ENCODE measurements around the gene BCL2L2.

Gene BCL2L2

DNA sequence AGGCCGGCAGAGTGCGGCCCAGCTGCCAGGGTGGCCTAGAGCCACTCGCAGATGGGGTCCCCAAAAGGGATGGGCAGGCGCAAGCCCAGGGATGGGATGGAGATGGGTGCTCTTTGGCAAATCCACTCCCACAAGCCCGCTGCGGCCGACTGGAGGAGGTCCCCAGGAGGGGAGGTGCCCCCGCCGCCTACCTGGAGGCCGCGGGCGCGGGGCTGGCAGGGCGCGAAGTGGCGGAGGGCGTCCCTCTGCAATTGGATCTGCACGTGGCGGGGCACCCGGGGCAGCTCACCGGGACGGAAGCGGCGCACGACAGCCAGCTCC lies 4.7 kb upstream of the BCL2L2 start:
- Histone ChIP-seq H3K9me3 (ENCODE audit: control insufficient read depth, low read length) (no peaks in the 10 kb centered on the region), H3K36me3 (ENCODE audit: control insufficient read depth, insufficient read depth, low read length) (no peaks in the 10 kb centered on the region), H3K4me3 (ENCODE audit: low read length) (peak overlapping the region; percentile 42), H3K9ac (ENCODE audit: low read length) (peak overlapping the region; percentile 83), H3K4me1 (ENCODE audit: control insufficient read depth, insufficient read depth, low read length) (peaks cover 30% of the 10 kb centered on the region), H3K27me3 (ENCODE audit: control insufficient read depth, insufficient read depth, low read length) (no peaks in the 10 kb centered on the region)

DNA sequence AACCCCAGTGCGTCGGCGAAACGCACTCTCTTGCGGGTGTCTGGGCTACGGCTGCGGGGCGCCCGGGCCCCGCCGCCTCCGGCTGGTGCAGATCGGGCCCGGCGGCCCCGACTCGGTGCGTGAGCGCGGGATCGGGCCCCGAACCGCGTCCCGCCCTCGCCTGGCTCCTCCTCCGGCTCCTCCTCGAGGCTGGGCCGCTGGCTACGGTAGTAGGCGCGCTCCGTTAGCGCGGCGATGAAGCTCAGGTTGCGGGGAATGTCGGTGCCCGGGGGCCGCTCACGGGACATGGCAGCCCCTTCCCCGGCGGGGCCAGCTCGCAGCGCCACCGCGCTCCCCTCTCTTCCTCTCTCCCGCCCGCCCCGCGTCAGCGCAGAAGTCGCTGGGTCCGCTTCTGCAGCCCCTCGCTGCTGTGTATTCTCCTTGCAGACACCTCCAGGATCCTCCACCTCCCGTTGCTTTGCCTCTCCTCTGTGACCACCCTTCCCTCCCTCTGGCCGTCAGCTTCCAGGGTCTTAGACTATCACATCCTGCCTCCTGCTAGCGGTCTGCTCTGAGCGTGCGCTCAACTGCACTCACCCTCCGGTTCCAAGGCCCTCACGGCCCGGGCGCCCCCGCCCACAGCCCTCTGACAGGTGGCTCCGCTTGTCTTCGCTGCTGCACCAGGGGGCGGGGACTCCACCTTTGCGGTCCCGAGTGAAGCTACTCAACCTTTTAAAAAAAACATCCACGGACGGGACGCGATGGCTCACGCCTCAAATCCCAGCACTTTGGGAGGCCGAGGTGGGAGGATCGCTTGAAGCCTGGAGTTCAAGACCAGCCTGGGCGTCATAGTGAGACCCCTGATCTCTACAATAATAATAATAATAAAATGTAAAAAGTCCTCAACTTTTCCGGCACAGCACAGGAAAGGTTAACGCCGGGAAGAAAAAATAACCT lies 4.1 kb upstream of the BCL2L2 start, which contains the start of gene PPP1R3E:
PPP1R3E (minus strand) TSS at position 570 of the 936 bp plus-strand sequence; CDS start at position 287, 283 bp downstream.
- H3K9ac ChIP-seq (ENCODE audit: low read length): peak within 1 kb of the TSS; percentile 83
- H3K4me1 ChIP-seq (ENCODE audit: control insufficient read depth, insufficient read depth, low read length): peaks cover 37% of the 10 kb centered on the region
- H3K36me3 ChIP-seq (ENCODE audit: control insufficient read depth, insufficient read depth, low read length): no peaks in the 10 kb centered on the region
- peak within 1 kb of the TSS; percentile 56 for H3K4me3 ChIP-seq (ENCODE audit: low read length)
- H3K9me3 ChIP-seq (ENCODE audit: control insufficient read depth, low read length): no peaks in the 10 kb centered on the region
- H3K27me3 ChIP-seq (ENCODE audit: control insufficient read depth, insufficient read depth, low read length): no peaks in the 10 kb centered on the region

DNA sequence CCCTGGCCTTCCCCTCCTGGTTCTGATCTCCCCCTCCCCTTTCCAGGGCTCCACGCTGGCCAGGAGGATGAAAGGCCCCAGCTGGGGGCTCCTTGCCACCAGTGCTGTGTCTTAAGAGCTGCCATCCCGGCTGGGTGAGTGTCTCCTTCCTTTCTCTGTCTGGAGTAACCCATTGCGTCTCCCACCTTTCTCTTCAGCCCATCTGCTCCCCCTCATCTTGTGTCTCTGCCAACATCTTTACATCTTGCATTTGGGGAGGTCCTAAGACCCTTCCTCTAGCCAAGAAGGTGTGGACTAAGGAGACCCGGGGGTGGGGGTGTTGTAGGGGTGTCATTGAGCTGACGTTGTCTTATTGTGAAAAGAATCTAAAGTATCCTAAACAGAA lies 505 bp downstream of the BCL2L2 start:
- Histone ChIP-seq H3K4me1 (ENCODE audit: control insufficient read depth, insufficient read depth, low read length) (peaks cover 37% of the 10 kb centered on the region), H3K9me3 (ENCODE audit: control insufficient read depth, low read length) (no peaks in the 10 kb centered on the region), H3K27me3 (ENCODE audit: control insufficient read depth, insufficient read depth, low read length) (no peaks in the 10 kb centered on the region), H3K36me3 (ENCODE audit: control insufficient read depth, insufficient read depth, low read length) (no peaks in the 10 kb centered on the region), H3K9ac (ENCODE audit: low read length) (peak overlapping the region; percentile 97), H3K4me3 (ENCODE audit: low read length) (peak overlapping the region; percentile 94)

DNA sequence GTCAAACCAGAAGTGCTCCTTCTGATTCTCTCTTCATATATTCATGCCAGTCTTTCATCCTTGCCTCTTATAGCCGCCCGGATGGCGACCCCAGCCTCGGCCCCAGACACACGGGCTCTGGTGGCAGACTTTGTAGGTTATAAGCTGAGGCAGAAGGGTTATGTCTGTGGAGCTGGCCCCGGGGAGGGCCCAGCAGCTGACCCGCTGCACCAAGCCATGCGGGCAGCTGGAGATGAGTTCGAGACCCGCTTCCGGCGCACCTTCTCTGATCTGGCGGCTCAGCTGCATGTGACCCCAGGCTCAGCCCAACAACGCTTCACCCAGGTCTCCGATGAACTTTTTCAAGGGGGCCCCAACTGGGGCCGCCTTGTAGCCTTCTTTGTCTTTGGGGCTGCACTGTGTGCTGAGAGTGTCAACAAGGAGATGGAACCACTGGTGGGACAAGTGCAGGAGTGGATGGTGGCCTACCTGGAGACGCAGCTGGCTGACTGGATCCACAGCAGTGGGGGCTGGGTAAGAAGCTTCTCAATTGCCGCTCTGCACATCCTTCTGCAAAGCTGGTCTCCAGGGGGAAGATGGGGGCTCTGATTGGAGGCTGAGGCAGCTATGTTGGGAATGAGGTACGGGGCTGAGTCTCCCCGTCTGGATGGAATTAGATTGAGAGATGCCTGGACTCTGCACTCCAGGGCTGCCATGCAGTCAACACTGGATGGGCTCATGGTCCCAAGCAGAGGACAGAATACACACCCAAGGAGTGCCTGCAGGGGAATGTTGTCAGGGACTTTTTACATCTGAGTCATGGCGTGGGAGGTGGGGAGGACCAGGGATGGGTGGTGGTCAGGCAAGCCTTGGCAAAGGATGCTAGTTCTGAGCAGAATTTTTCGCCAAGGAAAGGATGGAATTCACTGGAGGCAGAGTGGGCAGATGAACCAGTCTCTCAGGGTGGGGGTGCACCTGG lies 1.3 kb downstream of the BCL2L2 start:
- H3K4me3 ChIP-seq (ENCODE audit: low read length): peak overlapping the region; percentile 94
- H3K27me3 ChIP-seq (ENCODE audit: control insufficient read depth, insufficient read depth, low read length): no peaks in the 10 kb centered on the region
- no peaks in the 10 kb centered on the region for H3K36me3 ChIP-seq (ENCODE audit: control insufficient read depth, insufficient read depth, low read length)
- peak overlapping the region; percentile 97 for H3K9ac ChIP-seq (ENCODE audit: low read length)
- peaks cover 37% of the 10 kb centered on the region for H3K4me1 ChIP-seq (ENCODE audit: control insufficient read depth, insufficient read depth, low read length)
- H3K9me3 ChIP-seq (ENCODE audit: control insufficient read depth, low read length): no peaks in the 10 kb centered on the region

DNA sequence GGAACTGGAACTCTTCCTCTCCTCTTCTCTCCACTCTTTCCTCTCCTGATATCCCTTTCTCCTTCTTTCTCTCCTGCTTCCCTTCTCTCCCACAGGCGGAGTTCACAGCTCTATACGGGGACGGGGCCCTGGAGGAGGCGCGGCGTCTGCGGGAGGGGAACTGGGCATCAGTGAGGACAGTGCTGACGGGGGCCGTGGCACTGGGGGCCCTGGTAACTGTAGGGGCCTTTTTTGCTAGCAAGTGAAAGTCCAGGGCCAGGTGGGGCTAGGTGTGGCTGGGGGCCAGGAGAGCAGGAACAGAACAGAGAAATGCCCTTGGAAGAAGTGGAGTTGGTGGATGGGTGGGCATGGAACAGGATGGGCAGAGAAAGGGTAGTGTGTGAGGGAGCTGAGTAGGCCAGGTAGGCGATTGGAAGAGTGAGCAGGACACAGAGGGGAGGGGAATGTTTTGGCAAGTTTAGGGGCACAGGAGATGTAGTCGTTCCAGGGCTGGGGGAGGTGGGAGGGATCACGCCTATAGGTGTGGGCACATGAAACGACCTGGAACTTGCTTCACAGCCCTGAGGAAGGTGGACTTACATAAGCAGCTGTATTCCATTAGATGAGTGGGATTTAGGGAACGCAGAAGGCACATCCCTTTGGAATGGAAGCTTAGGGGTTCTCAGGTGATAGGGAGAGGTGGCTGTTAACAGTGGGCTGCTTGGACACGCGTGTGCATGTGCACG lies 2.2 kb downstream of the BCL2L2 start:
- Histone ChIP-seq H3K4me3 (ENCODE audit: low read length) (no peak overlapping the region), H3K4me1 (ENCODE audit: control insufficient read depth, insufficient read depth, low read length) (peaks cover 37% of the 10 kb centered on the region), H3K36me3 (ENCODE audit: control insufficient read depth, insufficient read depth, low read length) (no peaks in the 10 kb centered on the region), H3K9me3 (ENCODE audit: control insufficient read depth, low read length) (no peaks in the 10 kb centered on the region), H3K9ac (ENCODE audit: low read length) (peak overlapping the region; percentile 45), H3K27me3 (ENCODE audit: control insufficient read depth, insufficient read depth, low read length) (no peaks in the 10 kb centered on the region)

GRCh38 chr14:23310546-23310945 lies 3.9 kb downstream of the BCL2L2 start:
- no peaks in the 10 kb centered on the region for H3K27me3 ChIP-seq (ENCODE audit: control insufficient read depth, insufficient read depth, low read length)
- no peaks in the 10 kb centered on the region for H3K36me3 ChIP-seq (ENCODE audit: control insufficient read depth, insufficient read depth, low read length)

GRCh38 chr14:23316300-23316699 lies 9.7 kb downstream of the BCL2L2 start:
- Histone ChIP-seq H3K4me1 (ENCODE audit: control insufficient read depth, insufficient read depth, low read length) (peaks cover 9% of the 10 kb centered on the region), H3K9ac (ENCODE audit: low read length) (no peak overlapping the region), H3K4me3 (ENCODE audit: low read length) (no peak overlapping the region), H3K27me3 (ENCODE audit: control insufficient read depth, insufficient read depth, low read length) (no peaks in the 10 kb centered on the region), H3K36me3 (ENCODE audit: control insufficient read depth, insufficient read depth, low read length) (no peaks in the 10 kb centered on the region), H3K9me3 (ENCODE audit: control insufficient read depth, low read length) (no peaks in the 10 kb centered on the region)

More at GRCh38 chr14:23310546-23310945, 3.9 kb downstream of the BCL2L2 start:
- Histone ChIP-seq H3K9me3 (ENCODE audit: control insufficient read depth, low read length) (no peaks in the 10 kb centered on the region), H3K4me1 (ENCODE audit: control insufficient read depth, insufficient read depth, low read length) (peaks cover 37% of the 10 kb centered on the region), H3K9ac (ENCODE audit: low read length) (no peak overlapping the region), H3K4me3 (ENCODE audit: low read length) (no peak overlapping the region)

GRCh38 chr14:23319746-23320583 lies 13.3 kb downstream of the BCL2L2 start:
- H3K27me3 ChIP-seq (ENCODE audit: control insufficient read depth, insufficient read depth, low read length): no peaks in the 10 kb centered on the region
- peaks cover 20% of the 10 kb centered on the region for H3K4me1 ChIP-seq (ENCODE audit: control insufficient read depth, insufficient read depth, low read length)
- peak overlapping the region; percentile 58 for H3K9ac ChIP-seq (ENCODE audit: low read length)
- H3K36me3 ChIP-seq (ENCODE audit: control insufficient read depth, insufficient read depth, low read length): peaks cover 14% of the 10 kb centered on the region
- H3K9me3 ChIP-seq (ENCODE audit: control insufficient read depth, low read length): no peaks in the 10 kb centered on the region
- no peak overlapping the region for H3K4me3 ChIP-seq (ENCODE audit: low read length)

- H3K27me3 ChIP-seq (ENCODE audit: control insufficient read depth, insufficient read depth, low read length): no peaks in the 10 kb centered on the region
- peaks cover 20% of the 10 kb centered on the region for H3K4me1 ChIP-seq (ENCODE audit: control insufficient read depth, insufficient read depth, low read length)
- H3K4me3 ChIP-seq (ENCODE audit: low read length): peak within 1 kb of the TSS; percentile 90
Observed at GRCh38 chr14:23320584-23321571, 14.2 kb downstream of the BCL2L2 start, which contains the start of gene PABPN1. Gene PABPN1 (plus strand): TSS chr14:23321457. CDS start chr14:23321470, 13 bp downstream.

More at GRCh38 chr14:23320584-23321571, 14.2 kb downstream of the BCL2L2 start, which contains the start of gene PABPN1:
- Histone ChIP-seq H3K36me3 (ENCODE audit: control insufficient read depth, insufficient read depth, low read length) (peaks cover 15% of the 10 kb centered on the region), H3K9me3 (ENCODE audit: control insufficient read depth, low read length) (no peaks in the 10 kb centered on the region), H3K9ac (ENCODE audit: low read length) (peak within 1 kb of the TSS; percentile 90)

Measured in mucosa of stomach (tissue), 1 donor.